Astrocyte (in vitro differentiated cells and primary cell): ENCODE measurements around the gene CIB4. TPM values are rescaled to one million over a fixed set of nuclear protein-coding genes. Genes with fewer than 3 reads are reported as not detected.

ENCODE experiments used
- DNase-seq: peaks from one replicate; pipeline ENCODE4 v3.0.0-alpha.2; 2010; ENCODE audit warnings: low read depth
- FAIRE-seq: peaks from 2 replicates; lab custom pipeline; 2011; peaks lifted over from hg19 to GRCh38; lab: Jason Lieb, UNC
- H2AFZ ChIP-seq: 2 replicates; pipeline ENCODE4 v1.6.0; 2012; ENCODE audit warnings: low read depth, low read length, inconsistent platforms
- H3K27ac ChIP-seq: 2 replicates; pipeline ENCODE4 v1.5.1; 2011; ENCODE audit warnings: low read depth, low read length, inconsistent platforms
- H3K27me3 ChIP-seq: 2 replicates; pipeline ENCODE4 v1.6.0; 2011; ENCODE audit warnings: low read length, inconsistent platforms; ENCODE audit not compliant: insufficient read depth
- H3K36me3 ChIP-seq: 2 replicates; pipeline ENCODE4 v1.5.1; 2011; ENCODE audit warnings: low read length, inconsistent platforms; ENCODE audit not compliant: insufficient read depth
- H3K4me1 ChIP-seq: 2 replicates; pipeline ENCODE4 v1.5.1; 2011; ENCODE audit warnings: low read length, inconsistent platforms; ENCODE audit not compliant: insufficient read depth
- H3K4me2 ChIP-seq: 2 replicates; pipeline ENCODE4 v1.6.0; 2012; ENCODE audit warnings: low read length, inconsistent platforms
- H3K4me3 ChIP-seq: 2 replicates; pipeline ENCODE4 v1.5.1; 2011; ENCODE audit warnings: low read depth, mild to moderate bottlenecking, low read length, inconsistent platforms; ENCODE audit not compliant: insufficient read depth
- H3K79me2 ChIP-seq: 2 replicates; pipeline ENCODE4 v1.6.0; 2012; ENCODE audit warnings: mild to moderate bottlenecking, low read length, inconsistent platforms; ENCODE audit not compliant: insufficient read depth
- H3K9ac ChIP-seq: 2 replicates; pipeline ENCODE4 v1.6.0; 2012; ENCODE audit warnings: mild to moderate bottlenecking, low read length, inconsistent platforms
- H3K9me3 ChIP-seq: 2 replicates; pipeline ENCODE4 v1.5.1; 2012; ENCODE audit warnings: low read depth, mild to moderate bottlenecking, low read length, inconsistent platforms; ENCODE audit not compliant: insufficient read depth
- H4K20me1 ChIP-seq: 2 replicates; pipeline ENCODE4 v1.6.0; 2012; ENCODE audit warnings: low read length, inconsistent platforms; ENCODE audit not compliant: insufficient read depth
- H3K27ac Mint-ChIP-seq: one replicate; pipeline ENCODE4 v1.8.0; 2021; ENCODE audit warnings: mild to moderate bottlenecking, mixed read lengths; ENCODE audit not compliant: unreplicated experiment
- H3K27me3 Mint-ChIP-seq: one replicate; pipeline ENCODE4 v1.8.0; 2021; ENCODE audit warnings: low read depth, mixed read lengths; ENCODE audit not compliant: unreplicated experiment
- H3K36me3 Mint-ChIP-seq: one replicate; pipeline ENCODE4 v1.8.0; 2021; ENCODE audit warnings: low read depth, mixed read lengths; ENCODE audit not compliant: unreplicated experiment
- H3K4me1 Mint-ChIP-seq: one replicate; pipeline ENCODE4 v1.8.0; 2021; ENCODE audit warnings: low read depth, mixed read lengths; ENCODE audit not compliant: unreplicated experiment
- H3K4me3 Mint-ChIP-seq: one replicate; pipeline ENCODE4 v1.8.0; 2021; ENCODE audit warnings: mild to moderate bottlenecking, moderate library complexity, mixed read lengths; ENCODE audit not compliant: unreplicated experiment
- H3K9me3 Mint-ChIP-seq: one replicate; pipeline ENCODE4 v1.8.0; 2021; ENCODE audit warnings: mild to moderate bottlenecking, mixed read lengths; ENCODE audit not compliant: unreplicated experiment
- CTCF ChIP-seq: IDR thresholded peaks from 2 replicates; pipeline ENCODE4 v1.5.1; 2011; ENCODE audit warnings: low read depth, mild to moderate bottlenecking, inconsistent platforms, low read length, moderate library complexity; ENCODE audit not compliant: insufficient read depth
- EZH2 ChIP-seq: IDR thresholded peaks from 2 replicates; pipeline ENCODE4 v1.6.1; 2012; ENCODE audit warnings: mild to moderate bottlenecking, low read length, inconsistent platforms; ENCODE audit not compliant: insufficient read depth
- total RNA-seq: library from RNA; stranded (reverse); gene quantifications from 2 replicates; pipeline ENCODE4 v1.2.1, GENCODE V29; 2021

CIB4 gene
- total RNA-seq, 1 donor from 2014 or later = not detected

- Histone ChIP-seq H3K9ac (no peak overlapping the region), H3K4me3 (no peak overlapping the region), H3K27me3 (no peaks in the 10 kb centered on the region), H3K9me3 (no peaks in the 10 kb centered on the region), H4K20me1 (no peaks in the 10 kb centered on the region), H3K4me2 (no peak overlapping the region), H3K27ac (no peak overlapping the region), H3K4me1 (no peaks in the 10 kb centered on the region), H3K79me2 (no peaks in the 10 kb centered on the region), H2AFZ (no peak overlapping the region), H3K36me3 (no peaks in the 10 kb centered on the region)
- H3K4me1 Mint-ChIP-seq = peaks cover 4% of the 10 kb centered on the region
- TF ChIP-seq EZH2 (no peak), CTCF (no peak)
- DNase-seq (no peak), FAIRE-seq (no peak)
- no peaks in the 10 kb centered on the region for H3K36me3 Mint-ChIP-seq
- H3K9me3 Mint-ChIP-seq = no peaks in the 10 kb centered on the region
- peaks cover 25% of the 10 kb centered on the region for H3K27me3 Mint-ChIP-seq
- no peak overlapping the region for H3K27ac Mint-ChIP-seq
- H3K4me3 Mint-ChIP-seq = no peak overlapping the region
Observed at GRCh38 chr2:26536371-26537068, 104.6 kb downstream of the CIB4 start.

- H3K27me3 Mint-ChIP-seq = peaks cover 25% of the 10 kb centered on the region
- H3K9me3 ChIP-seq = no peaks in the 10 kb centered on the region
- no peak for DNase-seq
- no peak overlapping the region for H3K27ac Mint-ChIP-seq
- peaks cover 4% of the 10 kb centered on the region for H3K4me1 Mint-ChIP-seq
- no peaks in the 10 kb centered on the region for H3K36me3 ChIP-seq
- H3K4me2 ChIP-seq = no peak overlapping the region
- no peak overlapping the region for H2AFZ ChIP-seq
- H3K79me2 ChIP-seq = no peaks in the 10 kb centered on the region
- TF ChIP-seq EZH2 (no peak), CTCF (no peak)
- no peaks in the 10 kb centered on the region for H3K9me3 Mint-ChIP-seq
- no peak overlapping the region for H3K27ac ChIP-seq
- no peaks in the 10 kb centered on the region for H3K27me3 ChIP-seq
- H3K4me3 Mint-ChIP-seq = no peak overlapping the region
- FAIRE-seq = no peak
- H3K36me3 Mint-ChIP-seq = no peaks in the 10 kb centered on the region
- H3K9ac ChIP-seq = no peak overlapping the region
- peaks cover 6% of the 10 kb centered on the region for H3K4me1 ChIP-seq
- no peaks in the 10 kb centered on the region for H4K20me1 ChIP-seq
- H3K4me3 ChIP-seq = no peak overlapping the region
Observed at GRCh38 chr2:26535663-26536275, 105.4 kb downstream of the CIB4 start.
